IMR-90 (cell line): Measurements from ENCODE around the gene COL20A1. TPM values are rescaled to one million over a fixed set of nuclear protein-coding genes. Genes with fewer than 3 reads are reported as not detected.

Source experiments
- ATAC-seq: fragments of 200-7000 bp; cut with Tn5 transposase; 2 replicates; pipeline ENCODE4 v1.9.1; 2020; ENCODE audit warnings: low read depth, mild to moderate bottlenecking, moderate library complexity
- BruUV-seq: library from RNA; stranded (reverse); fragments of 400-500 nt; replicated peaks from 2 replicates; lab custom pipeline; 2021; lab: Mats Ljungman, UMichigan
- CTCF ChIA-PET: fragments of 300-600 bp; formaldehyde crosslinking; extraction: SDS; loops from one replicate; lab custom pipeline; 2021; ENCODE audit warnings: antibody characterized with exemption; lab: Yijun Ruan, JAX
- POLR2A ChIA-PET: fragments of 300-600 bp; sonication (Branson Sonifier 250); formaldehyde crosslinking; loops from one replicate; lab custom pipeline; 2022; ENCODE audit warnings: antibody characterized with exemption; ENCODE audit not compliant: unreplicated experiment; lab: Charles Lee
- DNase-seq: peaks from one replicate; pipeline ENCODE4 v3.0.0; 2013
- H2AFZ ChIP-seq: replicated peaks from 2 replicates; pipeline ENCODE3; 2013; ENCODE audit warnings: low read length, mild to moderate bottlenecking; ENCODE audit not compliant: poor library complexity
- H2AK5ac ChIP-seq: 2 replicates; pipeline ENCODE4 v1.6.1; 2013; ENCODE audit warnings: low read depth, low read length, inconsistent platforms
- H2AK9ac ChIP-seq: replicated peaks from 2 replicates; pipeline ENCODE3; 2013; ENCODE audit warnings: mild to moderate bottlenecking, low read depth, low read length, moderate library complexity; ENCODE audit not compliant: poor library complexity
- H2BK120ac ChIP-seq: 2 replicates; pipeline ENCODE4 v1.6.1; 2013; ENCODE audit warnings: low read depth, low read length, inconsistent platforms
- H2BK15ac ChIP-seq: 3 replicates; pipeline ENCODE4 v1.6.1; 2013; ENCODE audit warnings: low read depth, low read length, inconsistent platforms
- H2BK20ac ChIP-seq: 2 replicates; pipeline ENCODE4 v1.6.1; 2013; ENCODE audit warnings: low read depth, mild to moderate bottlenecking, inconsistent platforms, low read length, moderate library complexity
- H2BK5ac ChIP-seq: 2 replicates; pipeline ENCODE4 v1.6.1; 2013; ENCODE audit warnings: mild to moderate bottlenecking, low read depth, low read length, inconsistent platforms; ENCODE audit not compliant: poor library complexity, severe bottlenecking
- H3K14ac ChIP-seq: replicated peaks from 2 replicates; pipeline ENCODE4 v1.6.1; 2013; ENCODE audit warnings: low read depth, low read length, inconsistent platforms
- H3K18ac ChIP-seq: 2 replicates; pipeline ENCODE4 v1.6.1; 2013; ENCODE audit warnings: low read depth, low read length, control low read depth
- H3K23ac ChIP-seq: 2 replicates; pipeline ENCODE4 v1.6.1; 2013; ENCODE audit warnings: low read depth, low read length, inconsistent platforms
- H3K27ac ChIP-seq: 2 replicates; pipeline ENCODE4 v1.5.1; 2013; ENCODE audit warnings: mild to moderate bottlenecking, control low read depth, low read length; ENCODE audit not compliant: insufficient read depth
- H3K27me3 ChIP-seq: 2 replicates; pipeline ENCODE4 v1.6.1; 2013; ENCODE audit warnings: low read length; ENCODE audit not compliant: control insufficient read depth, insufficient read depth
- H3K36me3 ChIP-seq: 2 replicates; pipeline ENCODE4 v1.6.1; 2013; ENCODE audit warnings: low read length, mixed read lengths; ENCODE audit not compliant: control insufficient read depth, insufficient read depth
- H3K4ac ChIP-seq: 2 replicates; pipeline ENCODE4 v1.6.1; 2013; ENCODE audit warnings: low read depth, low read length, inconsistent platforms
- H3K4me1 ChIP-seq: 2 replicates; pipeline ENCODE4 v1.6.1; 2013; ENCODE audit warnings: low read length, mixed read lengths; ENCODE audit not compliant: control insufficient read depth, insufficient read depth
- H3K4me2 ChIP-seq: 2 replicates; pipeline ENCODE4 v1.6.1; 2013; ENCODE audit warnings: low read depth, mild to moderate bottlenecking, control low read depth, low read length, moderate library complexity
- H3K4me3 ChIP-seq: 2 replicates; pipeline ENCODE4 v1.5.1; 2013; ENCODE audit warnings: low read depth, mild to moderate bottlenecking, control low read depth, low read length, moderate library complexity; ENCODE audit not compliant: insufficient read depth
- H3K56ac ChIP-seq: 2 replicates; pipeline ENCODE4 v1.6.1; 2013; ENCODE audit warnings: low read length, inconsistent platforms; ENCODE audit not compliant: insufficient read depth; ENCODE audit errors: extremely low read depth
- H3K79me1 ChIP-seq, 2 experiments: 2 replicates each; pipeline ENCODE4 v1.6.1; 2013; ENCODE audit warnings: low read length in 2 of 2, inconsistent platforms in 1 of 2, low read depth in 1 of 2
- H3K9ac ChIP-seq: 2 replicates; pipeline ENCODE4 v1.6.1; 2013; ENCODE audit warnings: low read depth, low read length, control low read depth
- H3K9me1 ChIP-seq: 2 replicates; pipeline ENCODE4 v1.6.1; 2013; ENCODE audit warnings: low read length, inconsistent platforms; ENCODE audit not compliant: insufficient read depth
- H3K9me3 ChIP-seq: 2 replicates; pipeline ENCODE4 v1.6.1; 2013; ENCODE audit warnings: low read length; ENCODE audit not compliant: control insufficient read depth, insufficient read depth
- H4K20me1 ChIP-seq: 2 replicates; pipeline ENCODE4 v1.6.1; 2013; ENCODE audit warnings: low read length, inconsistent platforms; ENCODE audit not compliant: insufficient read depth
- H4K5ac ChIP-seq: 2 replicates; pipeline ENCODE4 v1.6.1; 2013; ENCODE audit warnings: mild to moderate bottlenecking, low read depth, low read length, control low read depth
- H4K8ac ChIP-seq, 2 experiments: 2 replicates each; pipeline ENCODE4 v1.6.1; 2013; ENCODE audit warnings: low read depth in 2 of 2, low read length in 2 of 2, control low read depth in 1 of 2, inconsistent platforms in 1 of 2
- H4K91ac ChIP-seq: 2 replicates; pipeline ENCODE4 v1.6.1; 2013; ENCODE audit warnings: low read depth, low read length, inconsistent platforms; ENCODE audit not compliant: insufficient read depth
- BHLHE40 ChIP-seq: fragments of 150-350 bp; IDR thresholded peaks from 2 replicates; pipeline ENCODE4 v1.6.1; 2016; ENCODE audit warnings: mild to moderate bottlenecking, low read depth, low read length
- CEBPB ChIP-seq: IDR thresholded peaks from 2 replicates; pipeline ENCODE4 v1.6.1; 2012; ENCODE audit warnings: low read depth, low read length, improper control_type of control experiment
- FOS ChIP-seq: fragments of 150-350 bp; IDR thresholded peaks from 2 replicates; pipeline ENCODE4 v1.6.1; 2016; ENCODE audit warnings: low read depth, low read length
- MAZ ChIP-seq: IDR thresholded peaks from 2 replicates; pipeline ENCODE4 v1.6.1; 2012; ENCODE audit warnings: low read depth, mild to moderate bottlenecking, low read length, improper control_type of control experiment, moderate library complexity, borderline replicate concordance
- NFE2L2 ChIP-seq: fragments of 150-350 bp; IDR thresholded peaks from 2 replicates; pipeline ENCODE4 v1.6.1; 2016; ENCODE audit warnings: low read depth, mild to moderate bottlenecking, low read length
- RAD21 ChIP-seq: IDR thresholded peaks from 2 replicates; pipeline ENCODE4 v1.6.1; 2012; ENCODE audit warnings: low read length, improper control_type of control experiment
- RCOR1 ChIP-seq: IDR thresholded peaks from 2 replicates; pipeline ENCODE4 v1.6.1; 2012; ENCODE audit warnings: mild to moderate bottlenecking, low read length, improper control_type of control experiment; ENCODE audit not compliant: insufficient replicate concordance
- RFX5 ChIP-seq: IDR thresholded peaks from 2 replicates; pipeline ENCODE4 v1.8.0; 2012; ENCODE audit warnings: low read depth, mild to moderate bottlenecking, low read length, moderate library complexity
- SMC3 ChIP-seq: fragments of 150-350 bp; IDR thresholded peaks from 2 replicates; pipeline ENCODE4 v1.6.1; 2016; ENCODE audit warnings: low read depth, mild to moderate bottlenecking, antibody characterized with exemption, low read length, moderate library complexity
- USF2 ChIP-seq: fragments of 150-350 bp; IDR thresholded peaks from 2 replicates; pipeline ENCODE4 v1.6.1; 2017; ENCODE audit warnings: mild to moderate bottlenecking, antibody characterized with exemption, low read length, low read depth
- WGBS, 2 experiments: methylation state at CpG; one replicate each; pipeline versions ENCODE4 v1.1.5 to v1.1.7; 2013; ENCODE audit warnings: missing lambda C conversion rate in 2 of 2; ENCODE audit not compliant: insufficient read length in 1 of 2; ENCODE audit errors: extremely low coverage in 2 of 2; 5-methylcytosine and 5-hydroxymethylcytosine counted together
- dilution Hi-C: fragments of 300-500 bp; cut with HindIII; formaldehyde crosslinking; loops from one replicate; pipeline ENCODE4 v1.14.3; 2018; ENCODE audit warnings: low sequenced_read_pairs; ENCODE audit not compliant: unreplicated experiment
- in situ Hi-C: fragments of 300-500 bp; cut with MboI; formaldehyde crosslinking; loops from 3 replicates; pipeline ENCODE4 v1.14.3; 2019; ENCODE audit warnings: low sequenced_read_pairs, inconsistent platforms, mixed read lengths
- intact Hi-C: fragments of 100-400 bp; cut with micrococcal nuclease; formaldehyde crosslinking; loops from 2 replicates; pipeline ENCODE4 v1.10.0; 2022
- polyA plus RNA-seq, 3 experiments: library from polyadenylated mRNA; depleted of rRNA; stranded (reverse); fragments of >200 nt; gene quantifications; 2 replicates each; pipeline ENCODE4 v1.2.3, GENCODE V29; 2012; ENCODE audit warnings: low replicate concordance in 1 of 3
- total RNA-seq: library from RNA; depleted of rRNA; stranded (reverse); fragments of >200 nt; gene quantifications from 2 replicates; pipeline ENCODE4 v1.2.3, GENCODE V29; 2012

COL20A1 gene
- total and polyA plus RNA-seq, 2 of the 4 experiments (the other 2 are of a cell fraction), result not detected

GRCh38 chr20:63284083-63284440 is 8.9 kb upstream of the COL20A1 start:
- 70% methylated on average over 3 of the region's 14 CpGs; no CpG with 5 or more reads in 1 of the 2 experiments for WGBS, 2 experiments
- peaks cover 10 to 27% of the 10 kb centered on the region in 2 experiments; a peak in 3 of 4 replicates for H3K79me1 ChIP-seq
- H2BK15ac ChIP-seq, result no peak overlapping the region
- intact Hi-C loops, result no loop called here
- H3K9me1 ChIP-seq, result no peaks in the 10 kb centered on the region
- H4K91ac ChIP-seq, result no peak overlapping the region
- H3K4me2 ChIP-seq, result no peak overlapping the region
- no peak overlapping the region for H3K18ac ChIP-seq
- ATAC-seq, result no peak
- no peak overlapping the region for H3K23ac ChIP-seq
- no peak overlapping the region for H3K4me3 ChIP-seq
- no peak overlapping the region for H3K14ac ChIP-seq
- no peak overlapping the region for H2BK20ac ChIP-seq
- ChIA-PET CTCF (no interaction called here), POLR2A (no interaction called here)
- peaks cover 84% of the 10 kb centered on the region for H3K36me3 ChIP-seq
- H4K5ac ChIP-seq, result no peak overlapping the region
- H3K56ac ChIP-seq, result no peak overlapping the region
- DNase-seq, result no peak
- H2AK9ac ChIP-seq, result peak overlapping the region; percentile 42
- no peaks in the 10 kb centered on the region for H3K9me3 ChIP-seq
- H2AK5ac ChIP-seq, result no peak overlapping the region
- no peaks in the 10 kb centered on the region for H3K27me3 ChIP-seq
- no peak overlapping the region for H3K4ac ChIP-seq
- in situ Hi-C loops, result no loop called here
- no peak overlapping the region for H2BK5ac ChIP-seq
- no peak overlapping the region for H4K8ac ChIP-seq
- no peak overlapping the region for H3K9ac ChIP-seq
- H3K27ac ChIP-seq, result no peak overlapping the region
- peaks cover 53% of the 10 kb centered on the region for H4K20me1 ChIP-seq
- TF ChIP-seq MAZ, result no peak
- TF ChIP-seq CEBPB, result no peak
- TF ChIP-seq FOS, result no peak
- no peak for TF ChIP-seq RFX5
- TF ChIP-seq BHLHE40, result no peak
- TF ChIP-seq RAD21, result no peak
- no peak for TF ChIP-seq USF2
- no peak for TF ChIP-seq RCOR1
- no peak for TF ChIP-seq NFE2L2
- no peak for TF ChIP-seq SMC3
- H2BK120ac ChIP-seq, result no peak overlapping the region
- no TSS peak for BruUV-seq
- dilution Hi-C loops, result no loop called here
- H2AFZ ChIP-seq, result no peak overlapping the region
- no peaks in the 10 kb centered on the region for H3K4me1 ChIP-seq
